Neural cell (in vitro differentiated cells): ENCODE measurements around the gene CLEC18B. TPM values are rescaled to one million over a fixed set of nuclear protein-coding genes. Genes with fewer than 3 reads are reported as not detected.

Experiments used
- H2AFZ ChIP-seq: fragments of 200-600, 300-800 bp; sonication (generic), shearing (Covaris generic); 2 replicates; pipeline ENCODE4 v1.6.0; 2014; ENCODE audit warnings: low read depth, mild to moderate bottlenecking, antibody characterized with exemption, low read length, moderate library complexity
- H3F3A ChIP-seq: fragments of 200-600 bp; shearing (Covaris generic); 2 replicates; pipeline ENCODE4 v1.6.1; 2016; ENCODE audit warnings: mild to moderate bottlenecking, moderate library complexity, mixed read lengths, antibody characterized with exemption, low read length; ENCODE audit not compliant: insufficient read depth, poor library complexity, severe bottlenecking
- H3K27ac ChIP-seq: fragments of 200-600, 300-800 bp; sonication (generic), shearing (Covaris generic); 2 replicates; pipeline ENCODE4 v1.5.1; 2014; ENCODE audit warnings: mild to moderate bottlenecking, low read length, moderate library complexity
- H3K27me3 ChIP-seq: fragments of 300-800, 200-600 bp; sonication (generic), shearing (Covaris generic); 2 replicates; pipeline ENCODE4 v1.6.0; 2014; ENCODE audit warnings: mild to moderate bottlenecking, low read depth, low read length, moderate library complexity; ENCODE audit not compliant: insufficient read depth
- H3K36me3 ChIP-seq: fragments of 300-800, 200-600 bp; sonication (generic), shearing (Covaris generic); 2 replicates; pipeline ENCODE4 v1.5.1; 2014; ENCODE audit warnings: mild to moderate bottlenecking, antibody characterized with exemption, low read length, moderate library complexity; ENCODE audit not compliant: insufficient read depth
- H3K4me2 ChIP-seq: fragments of 300-800, 200-600 bp; sonication (generic), shearing (Covaris generic); 2 replicates; pipeline ENCODE4 v1.6.0; 2014; ENCODE audit warnings: mild to moderate bottlenecking, low read length
- H3K4me3 ChIP-seq: fragments of 300-800, 200-600 bp; sonication (generic), shearing (Covaris generic); 2 replicates; pipeline ENCODE4 v1.5.1; 2014; ENCODE audit warnings: mild to moderate bottlenecking, low read length, moderate library complexity
- H3K79me2 ChIP-seq: fragments of 200-600 bp; shearing (Covaris generic); replicated peaks from 2 replicates; pipeline ENCODE4 v1.6.0; 2014; ENCODE audit warnings: mild to moderate bottlenecking, low read length, moderate library complexity; ENCODE audit not compliant: insufficient read depth
- H3K9ac ChIP-seq: fragments of 300-800, 200-600 bp; sonication (generic), shearing (Covaris generic); 2 replicates; pipeline ENCODE4 v1.6.1; 2016; ENCODE audit warnings: mild to moderate bottlenecking, low read length, mixed read lengths
- H3K9me2 ChIP-seq: fragments of 200-600 bp; shearing (Covaris generic); 2 replicates; pipeline ENCODE4 v1.6.1; 2016; ENCODE audit warnings: mild to moderate bottlenecking, low read length, mixed read lengths; ENCODE audit not compliant: insufficient read depth
- H3K9me3 ChIP-seq: fragments of 200-600, 300-800 bp; sonication (generic), shearing (Covaris generic); 2 replicates; pipeline ENCODE4 v1.6.1; 2016; ENCODE audit warnings: mild to moderate bottlenecking, mixed run types, low read length, moderate library complexity, mixed read lengths
- H4K20me1 ChIP-seq: fragments of 200-600 bp; shearing (Covaris generic); 2 replicates; pipeline ENCODE4 v1.6.1; 2016; ENCODE audit warnings: mild to moderate bottlenecking, mixed run types; ENCODE audit not compliant: insufficient read depth
- CTCF ChIP-seq: fragments of 450-650 bp; IDR thresholded peaks from 2 replicates; pipeline ENCODE4 v1.5.1; 2014; ENCODE audit warnings: antibody characterized with exemption, mild to moderate bottlenecking, moderate library complexity; ENCODE audit not compliant: poor library complexity, severe bottlenecking
- EP300 ChIP-seq: fragments of 450-650 bp; conservative IDR thresholded peaks from 2 replicates; pipeline ENCODE4 v1.6.1; 2014; ENCODE audit warnings: antibody characterized with exemption, mild to moderate bottlenecking, moderate library complexity; ENCODE audit not compliant: poor library complexity, severe bottlenecking
- EZH2 ChIP-seq: fragments of 200-600, 300-800 bp; shearing (Covaris generic), sonication (generic); IDR thresholded peaks from 2 replicates; pipeline ENCODE4 v1.6.1; 2014; ENCODE audit warnings: antibody characterized with exemption, low read length, borderline replicate concordance, mild to moderate bottlenecking; ENCODE audit not compliant: insufficient read depth, poor library complexity, severe bottlenecking
- MXI1 ChIP-seq: fragments of 450-650 bp; conservative IDR thresholded peaks from 2 replicates; pipeline ENCODE4 v1.6.1; 2014; ENCODE audit warnings: antibody characterized with exemption, mild to moderate bottlenecking; ENCODE audit not compliant: poor library complexity, severe bottlenecking
- POLR2AphosphoS5 ChIP-seq: IDR thresholded peaks from 2 replicates; pipeline ENCODE4 v1.6.1; 2012
- RAD21 ChIP-seq: fragments of 450-650 bp; conservative IDR thresholded peaks from 2 replicates; pipeline ENCODE4 v1.6.1; 2014; ENCODE audit warnings: antibody characterized with exemption, mild to moderate bottlenecking, moderate library complexity
- SMC3 ChIP-seq: fragments of 450-650 bp; conservative IDR thresholded peaks from 2 replicates; pipeline ENCODE4 v1.6.1; 2014; ENCODE audit warnings: antibody characterized with exemption, mild to moderate bottlenecking, moderate library complexity; ENCODE audit not compliant: poor library complexity
- TAF1 ChIP-seq: IDR thresholded peaks from 2 replicates; pipeline ENCODE4 v1.6.1; 2012; ENCODE audit warnings: low read depth
- polyA plus RNA-seq: library from polyadenylated mRNA; depleted of rRNA; stranded (reverse); fragments of >200 nt; gene quantifications from 2 replicates; pipeline ENCODE4 v1.2.3, GENCODE V29; 2014
- TF ChIP-seq, protein P1 (sequence below): IDR thresholded peaks from 2 replicates; pipeline ENCODE4 v1.6.1; 2012; ENCODE audit warnings: borderline replicate concordance

CLEC18B gene
- polyA plus RNA-seq, 1 donor from 2014 or later = 1.6 TPM

DNA sequence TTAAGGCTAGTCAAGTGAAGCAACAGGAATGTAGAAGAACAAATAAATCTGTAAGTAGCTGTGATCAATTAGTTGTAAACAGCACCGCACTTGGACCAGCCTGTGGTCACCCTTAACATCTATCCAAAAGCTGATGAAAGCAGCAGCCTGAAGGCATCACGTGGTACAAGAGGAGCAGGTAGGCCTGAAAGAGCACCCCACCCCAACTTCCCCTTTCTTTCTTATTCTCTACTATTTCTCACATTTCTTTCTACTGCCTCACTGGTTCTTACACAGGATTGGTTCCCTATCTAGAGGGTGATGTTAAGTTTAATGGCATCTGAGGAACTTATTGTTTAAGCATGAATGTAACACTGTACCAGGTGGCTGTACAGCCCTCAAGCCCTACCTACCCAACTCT lies 42.6 kb upstream of the CLEC18B start:
- Histone ChIP-seq H3K4me2 (no peak overlapping the region), H3F3A (no peaks in the 10 kb centered on the region), H3K36me3 (no peaks in the 10 kb centered on the region), H3K4me3 (no peak overlapping the region), H2AFZ (no peak overlapping the region), H3K9me2 (no peaks in the 10 kb centered on the region), H3K79me2 (no peaks in the 10 kb centered on the region), H3K27me3 (no peaks in the 10 kb centered on the region), H3K9ac (no peak overlapping the region), H3K27ac (no peak overlapping the region), H3K9me3 (no peaks in the 10 kb centered on the region), H4K20me1 (no peaks in the 10 kb centered on the region)
- TF ChIP-seq CTCF (no peak), EP300 (no peak), TAF1 (no peak)
- TF ChIP-seq, protein P1, sequence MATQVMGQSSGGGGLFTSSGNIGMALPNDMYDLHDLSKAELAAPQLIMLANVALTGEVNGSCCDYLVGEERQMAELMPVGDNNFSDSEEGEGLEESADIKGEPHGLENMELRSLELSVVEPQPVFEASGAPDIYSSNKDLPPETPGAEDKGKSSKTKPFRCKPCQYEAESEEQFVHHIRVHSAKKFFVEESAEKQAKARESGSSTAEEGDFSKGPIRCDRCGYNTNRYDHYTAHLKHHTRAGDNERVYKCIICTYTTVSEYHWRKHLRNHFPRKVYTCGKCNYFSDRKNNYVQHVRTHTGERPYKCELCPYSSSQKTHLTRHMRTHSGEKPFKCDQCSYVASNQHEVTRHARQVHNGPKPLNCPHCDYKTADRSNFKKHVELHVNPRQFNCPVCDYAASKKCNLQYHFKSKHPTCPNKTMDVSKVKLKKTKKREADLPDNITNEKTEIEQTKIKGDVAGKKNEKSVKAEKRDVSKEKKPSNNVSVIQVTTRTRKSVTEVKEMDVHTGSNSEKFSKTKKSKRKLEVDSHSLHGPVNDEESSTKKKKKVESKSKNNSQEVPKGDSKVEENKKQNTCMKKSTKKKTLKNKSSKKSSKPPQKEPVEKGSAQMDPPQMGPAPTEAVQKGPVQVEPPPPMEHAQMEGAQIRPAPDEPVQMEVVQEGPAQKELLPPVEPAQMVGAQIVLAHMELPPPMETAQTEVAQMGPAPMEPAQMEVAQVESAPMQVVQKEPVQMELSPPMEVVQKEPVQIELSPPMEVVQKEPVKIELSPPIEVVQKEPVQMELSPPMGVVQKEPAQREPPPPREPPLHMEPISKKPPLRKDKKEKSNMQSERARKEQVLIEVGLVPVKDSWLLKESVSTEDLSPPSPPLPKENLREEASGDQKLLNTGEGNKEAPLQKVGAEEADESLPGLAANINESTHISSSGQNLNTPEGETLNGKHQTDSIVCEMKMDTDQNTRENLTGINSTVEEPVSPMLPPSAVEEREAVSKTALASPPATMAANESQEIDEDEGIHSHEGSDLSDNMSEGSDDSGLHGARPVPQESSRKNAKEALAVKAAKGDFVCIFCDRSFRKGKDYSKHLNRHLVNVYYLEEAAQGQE = no peak

DNA sequence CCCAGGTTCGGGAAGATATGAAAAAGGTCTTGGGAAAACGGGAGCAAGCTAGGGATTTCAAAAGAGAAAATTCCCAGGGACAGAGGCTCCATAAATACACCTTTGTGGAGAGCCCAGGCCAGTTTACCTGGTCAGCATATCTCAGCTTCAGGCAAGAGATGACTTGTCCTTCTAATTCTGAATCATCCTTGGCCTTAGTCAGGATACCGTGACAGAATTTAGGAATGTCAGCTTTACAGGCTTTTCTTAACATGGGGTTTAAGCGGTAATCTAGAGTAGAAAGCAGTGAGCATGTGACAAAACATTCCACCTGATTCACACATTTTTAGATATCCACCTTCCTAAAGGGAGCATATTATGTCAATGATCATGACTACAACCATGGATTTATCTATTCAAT lies 41.1 kb upstream of the CLEC18B start:
- Histone ChIP-seq H3K9ac (no peak overlapping the region), H4K20me1 (no peaks in the 10 kb centered on the region), H2AFZ (no peak overlapping the region), H3K79me2 (no peaks in the 10 kb centered on the region), H3K9me2 (no peaks in the 10 kb centered on the region), H3K36me3 (no peaks in the 10 kb centered on the region), H3K27me3 (no peaks in the 10 kb centered on the region), H3K27ac (no peak overlapping the region), H3K4me2 (no peak overlapping the region), H3F3A (no peaks in the 10 kb centered on the region), H3K9me3 (no peaks in the 10 kb centered on the region), H3K4me3 (no peak overlapping the region)
- TF ChIP-seq CTCF (no peak), EZH2 (no peak), RAD21 (no peak), SMC3 (no peak), TAF1 (no peak), MXI1 (no peak), EP300 (no peak), POLR2AphosphoS5 (no peak)
- TF ChIP-seq, protein P1 = no peak
